ENCODE data around the gene SCIMP. TPM values are rescaled to one million over a fixed set of nuclear protein-coding genes. Genes with fewer than 3 reads are reported as not detected.

Gene SCIMP
- polyA plus RNA-seq, 1 of the 3 experiments (the other 2 are of a cell fraction) = not detected

GRCh38 chr17:5281814-5282641 lies 47.4 kb upstream of the SCIMP start, which contains the start of gene RABEP1:
RABEP1 (plus strand) TSS chr17:5282284; CDS start chr17:5282487, 203 bp downstream.
- WGBS (ENCODE audit: low lambda C conversion rate) = 2% methylated on average over 29 of the region's 98 CpGs

More at GRCh38 chr17:5281814-5282641, 47.4 kb upstream of the SCIMP start, which contains the start of gene RABEP1:
- Histone ChIP-seq H3F3A (replicated peaks; ENCODE audit: insufficient read depth) (no peaks in the 10 kb centered on the region), H3K36me3 (replicated peaks in 1 of 2; ENCODE audit: control insufficient read depth in 1 of 2, insufficient read depth in 2 of 2, low read length in 1 of 2) (peaks cover 0 to 3% of the 10 kb centered on the region in 2 experiments), H3K4me1 (ENCODE audit: control insufficient read depth in 1 of 2, insufficient read depth in 2 of 2, low read depth in 1 of 2, low read length in 1 of 2) (peaks cover 5 to 8% of the 10 kb centered on the region in 2 experiments; a peak in 2 of 4 replicates), H3K79me2 (ENCODE audit: insufficient read depth) (peaks cover 44% of the 10 kb centered on the region), H3K27ac (ENCODE audit: low read depth in 2 of 2, low read length in 1 of 2) (peak within 1 kb of the TSS; percentile 45 to 48; a peak in 3 of 4 replicates), H3K9ac (peak within 1 kb of the TSS; percentile 74), H3K4me3 (ENCODE audit: low read depth in 2 of 2, low read length in 1 of 2) (peak within 1 kb of the TSS; percentile 69 to 72), H3K9me2 (no peaks in the 10 kb centered on the region), H2AFZ (ENCODE audit: low read depth) (peak within 1 kb of the TSS; percentile 61), H3K9me3 (no peaks in the 10 kb centered on the region), H3K4me2 (peak within 1 kb of the TSS; percentile 87), H3K27me3 (ENCODE audit: insufficient read depth) (no peaks in the 10 kb centered on the region), H4K20me1 (ENCODE audit: insufficient read depth) (peaks cover 20% of the 10 kb centered on the region; the same call in 1 of the 2 replicates)
- peak; percentile 97 for DNase-seq
- no peak for TF ChIP-seq RAD21 (IDR thresholded peaks at IDR 0.05; ENCODE audit: low read length)
- TF ChIP-seq TAF1 (IDR thresholded peaks at IDR 0.05; ENCODE audit: borderline replicate concordance, low read depth, low read length) = peak; percentile 94
- peak; percentile 30; the same call in 1 of the 2 replicates for TF ChIP-seq CTCF (IDR thresholded peaks at IDR 0.05)
- no peak; the same call in 1 of the 2 replicates for TF ChIP-seq TCF12 (IDR thresholded peaks at IDR 0.05)
- no peak; the same call in 1 of the 2 replicates for TF ChIP-seq REST (IDR thresholded peaks at IDR 0.05; ENCODE audit: low read depth, low read length)
- no peak for TF ChIP-seq GABPA (IDR thresholded peaks at IDR 0.05; ENCODE audit: low read depth)
- peak; percentile 66; the same call in 1 of the 2 replicates for TF ChIP-seq SIN3A (IDR thresholded peaks at IDR 0.05; ENCODE audit: borderline replicate concordance, low read depth, low read length)
- TF ChIP-seq NRF1 (IDR thresholded peaks at IDR 0.05; ENCODE audit: low read depth, low read length) = peak; percentile 84
- peak; percentile 70 for TF ChIP-seq POLR2AphosphoS5 (IDR thresholded peaks at IDR 0.05; ENCODE audit: low read depth, low read length)
- TF ChIP-seq CHD2 (IDR thresholded peaks at IDR 0.05; ENCODE audit: low read length, partially characterized antibody) = peak; percentile 52
- no peak for TF ChIP-seq IRF3 (IDR thresholded peaks at IDR 0.05; ENCODE audit: low read depth, low read length)
- peak; percentile 95 for TF ChIP-seq USF1 (IDR thresholded peaks at IDR 0.05; ENCODE audit: borderline replicate concordance, low read depth)
- no peak for TF ChIP-seq FOXM1 (IDR thresholded peaks at IDR 0.05; ENCODE audit: low read depth)
- TF ChIP-seq TEAD4 (IDR thresholded peaks at IDR 0.05; ENCODE audit: borderline replicate concordance, insufficient read depth) = peak; percentile 99
- POLR2A ChIA-PET = interaction anchor here (0.6 kb wide), 2 partner anchors 98 to 149 kb away, joined by 4 read pairs; no protein-coding TSS in a partner anchor
- CTCF ChIA-PET = interaction anchor here (1.0 to 1.5 kb wide), 2 partner anchors 10 to 157 kb away, joined by 4 to 6 read pairs; partner anchors contain the start of gene C1QBP
